ENCODE results near the gene SCAPER.

DNA sequence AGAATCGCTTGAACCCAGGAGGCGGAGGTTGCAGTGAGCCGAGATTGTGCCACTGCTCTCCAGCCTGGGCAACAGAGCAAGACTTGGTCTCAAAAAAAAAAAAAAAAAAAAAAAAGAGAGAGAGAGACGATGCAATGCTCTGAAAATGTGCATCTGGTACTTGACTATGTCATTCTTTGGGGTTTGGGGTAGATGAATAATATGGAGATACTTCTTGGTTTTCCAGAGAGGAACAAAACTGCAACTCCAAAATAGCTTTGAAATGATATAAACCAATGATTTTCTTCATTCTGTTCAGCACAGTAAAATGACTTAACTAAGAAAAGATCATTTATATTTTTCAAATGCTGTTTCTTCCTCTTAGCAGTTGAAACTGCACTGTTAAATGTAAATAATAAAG is 409.7 kb downstream of the SCAPER start:
- no peak for TF ChIP-seq POLR2AphosphoS5 (IDR thresholded peaks at IDR 0.05; ENCODE audit: low read depth, low read length)
- TF ChIP-seq, protein P1, sequence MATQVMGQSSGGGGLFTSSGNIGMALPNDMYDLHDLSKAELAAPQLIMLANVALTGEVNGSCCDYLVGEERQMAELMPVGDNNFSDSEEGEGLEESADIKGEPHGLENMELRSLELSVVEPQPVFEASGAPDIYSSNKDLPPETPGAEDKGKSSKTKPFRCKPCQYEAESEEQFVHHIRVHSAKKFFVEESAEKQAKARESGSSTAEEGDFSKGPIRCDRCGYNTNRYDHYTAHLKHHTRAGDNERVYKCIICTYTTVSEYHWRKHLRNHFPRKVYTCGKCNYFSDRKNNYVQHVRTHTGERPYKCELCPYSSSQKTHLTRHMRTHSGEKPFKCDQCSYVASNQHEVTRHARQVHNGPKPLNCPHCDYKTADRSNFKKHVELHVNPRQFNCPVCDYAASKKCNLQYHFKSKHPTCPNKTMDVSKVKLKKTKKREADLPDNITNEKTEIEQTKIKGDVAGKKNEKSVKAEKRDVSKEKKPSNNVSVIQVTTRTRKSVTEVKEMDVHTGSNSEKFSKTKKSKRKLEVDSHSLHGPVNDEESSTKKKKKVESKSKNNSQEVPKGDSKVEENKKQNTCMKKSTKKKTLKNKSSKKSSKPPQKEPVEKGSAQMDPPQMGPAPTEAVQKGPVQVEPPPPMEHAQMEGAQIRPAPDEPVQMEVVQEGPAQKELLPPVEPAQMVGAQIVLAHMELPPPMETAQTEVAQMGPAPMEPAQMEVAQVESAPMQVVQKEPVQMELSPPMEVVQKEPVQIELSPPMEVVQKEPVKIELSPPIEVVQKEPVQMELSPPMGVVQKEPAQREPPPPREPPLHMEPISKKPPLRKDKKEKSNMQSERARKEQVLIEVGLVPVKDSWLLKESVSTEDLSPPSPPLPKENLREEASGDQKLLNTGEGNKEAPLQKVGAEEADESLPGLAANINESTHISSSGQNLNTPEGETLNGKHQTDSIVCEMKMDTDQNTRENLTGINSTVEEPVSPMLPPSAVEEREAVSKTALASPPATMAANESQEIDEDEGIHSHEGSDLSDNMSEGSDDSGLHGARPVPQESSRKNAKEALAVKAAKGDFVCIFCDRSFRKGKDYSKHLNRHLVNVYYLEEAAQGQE (IDR thresholded peaks at IDR 0.05; ENCODE audit: insufficient read depth in 1 of 2, low read depth in 2 of 2, low read length in 2 of 2): no peak
- TF ChIP-seq SIN3A (IDR thresholded peaks at IDR 0.05; ENCODE audit: borderline replicate concordance, insufficient read depth, low read length): no peak
- no peak for TF ChIP-seq TAF1 (IDR thresholded peaks at IDR 0.05; ENCODE audit: borderline replicate concordance, insufficient read depth, low read length)

Measured in PFSK-1 (cell line).